HG03575 (cell line): ENCODE data around the gene DDIT4.
"Not testable (repeated sequence)": the region's sequence is repeated elsewhere in the genome, so short reads cannot be mapped to it uniquely, and the experiment has no call there.

ENCODE experiments used
- ATAC-seq: cut with Tn5 transposase; IDR thresholded peaks from one replicate; pipeline ENCODE4 v1.9.1; 2021; ENCODE audit not compliant: unreplicated experiment, insufficient number of reproducible peaks, low FRiP score; ENCODE audit errors: extremely low read depth

Gene DDIT4

GRCh38 chr10:72273410-72274212, at the start of gene DDIT4:
TSS of gene DDIT4 (plus strand) at chr10:72273924. CDS start at chr10:72274217, 293 bp downstream.
- peak; percentile 35 for ATAC-seq

- not testable (repeated sequence) for ATAC-seq
Measured at GRCh38 chr10:72224191-72224590, 49.5 kb upstream of the DDIT4 start.

- ATAC-seq: no peak
Measured at GRCh38 chr10:72226418-72227027, 47.2 kb upstream of the DDIT4 start.

GRCh38 chr10:72227826-72228225, 45.9 kb upstream of the DDIT4 start:
- no peak for ATAC-seq

- no peak for ATAC-seq
Measured at GRCh38 chr10:72228318-72228751, 45.4 kb upstream of the DDIT4 start.

- ATAC-seq: no peak
Measured at GRCh38 chr10:72229261-72230251, 44.2 kb upstream of the DDIT4 start.

- no peak for ATAC-seq
Measured at GRCh38 chr10:72233621-72234020, 40.1 kb upstream of the DDIT4 start.

- no peak for ATAC-seq
Measured at GRCh38 chr10:72234560-72235095, 39.1 kb upstream of the DDIT4 start.

GRCh38 chr10:72235544-72236279, 38.0 kb upstream of the DDIT4 start:
- ATAC-seq: no peak

- no peak for ATAC-seq
Measured at GRCh38 chr10:72238392-72239175, 35.1 kb upstream of the DDIT4 start.

GRCh38 chr10:72239409-72239808, 34.3 kb upstream of the DDIT4 start:
- ATAC-seq: no peak

- ATAC-seq: no peak
Measured at GRCh38 chr10:72240371-72240770, 33.4 kb upstream of the DDIT4 start.

GRCh38 chr10:72241691-72242252, 32.0 kb upstream of the DDIT4 start:
- ATAC-seq: no peak

- ATAC-seq: no peak
Measured at GRCh38 chr10:72242675-72243074, 31.0 kb upstream of the DDIT4 start.

GRCh38 chr10:72243822-72244437, 29.8 kb upstream of the DDIT4 start:
- no peak for ATAC-seq

GRCh38 chr10:72244573-72245038, 29.1 kb upstream of the DDIT4 start:
- no peak for ATAC-seq

GRCh38 chr10:72245949-72246525, 27.7 kb upstream of the DDIT4 start:
- ATAC-seq: no peak
